MM.1S (cell line): ENCODE measurements around the gene MAP2K7.
"Not testable (repeated sequence)": the region's sequence is repeated elsewhere in the genome, so short reads cannot be mapped to it uniquely, and the experiment has no call there.

Experiments
- CTCF ChIP-seq: fragments of 300-600 bp; sonication (generic); IDR thresholded peaks from 2 replicates; pipeline ENCODE4 v1.5.1; 2016; ENCODE audit warnings: antibody characterized with exemption, low read length, mixed read lengths
- EZH2 ChIP-seq: fragments of 300-600 bp; sonication (generic); optimal IDR thresholded peaks from 2 replicates; pipeline ENCODE3; 2017; ENCODE audit warnings: low read depth, mild to moderate bottlenecking, antibody characterized with exemption, low read length, mixed read lengths
- EZH2phosphoT487 ChIP-seq: fragments of 300-600 bp; sonication (generic); IDR thresholded peaks from 2 replicates; pipeline ENCODE4 v1.6.1; 2018; ENCODE audit warnings: antibody characterized with exemption, low read length

- TF ChIP-seq EZH2phosphoT487, CTCF, EZH2: not testable (repeated sequence)
These were observed 57.4 kb downstream of the MAP2K7 start for GRCh38 chr19:7961082-7961481.
